GM18909 (cell line): ENCODE results near the gene ZDHHC11B.
"Not testable (repeated sequence)": the region's sequence is repeated elsewhere in the genome, so short reads cannot be mapped to it uniquely, and the experiment has no call there.

Source experiments
- ATAC-seq: cut with Tn5 transposase; IDR thresholded peaks from one replicate; pipeline ENCODE4 v1.9.1; 2021; ENCODE audit warnings: mild to moderate bottlenecking; ENCODE audit not compliant: unreplicated experiment, poor library complexity

ZDHHC11B gene

GRCh38 chr5:787224-787856 is 2.8 kb upstream of the ZDHHC11B start:
- not testable (repeated sequence) for ATAC-seq

- ATAC-seq: peak; percentile 26
These were observed 714 bp upstream of the ZDHHC11B start for GRCh38 chr5:785181-785705.

DNA sequence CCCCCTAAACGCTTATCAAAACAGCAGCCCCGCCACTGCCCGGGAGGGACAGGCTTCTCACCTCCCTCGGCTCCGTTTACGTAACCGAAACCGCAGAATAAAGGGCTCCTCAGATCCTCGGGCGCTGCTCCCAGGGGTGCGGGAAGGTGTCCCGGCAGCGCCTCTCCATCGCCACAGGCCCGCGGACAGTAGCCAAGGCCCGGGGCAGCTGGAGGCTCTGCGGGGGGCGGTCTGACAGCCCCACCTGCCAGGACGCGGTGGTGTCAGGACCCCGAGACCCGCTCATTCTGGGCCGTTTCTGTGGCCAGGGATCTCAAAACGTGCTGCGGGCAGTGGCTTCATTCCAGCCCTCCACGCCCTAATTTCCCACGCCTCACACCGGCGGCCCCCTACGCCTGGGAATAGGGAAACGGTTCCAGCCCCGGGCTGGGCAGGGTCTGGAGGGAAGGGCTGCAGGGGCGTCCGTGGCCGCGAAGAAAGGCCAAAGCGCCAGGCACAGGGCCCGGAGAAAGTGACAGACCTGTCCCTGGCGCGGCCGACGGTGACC is 575 bp downstream of the ZDHHC11B start:
- not testable (repeated sequence) for ATAC-seq

DNA sequence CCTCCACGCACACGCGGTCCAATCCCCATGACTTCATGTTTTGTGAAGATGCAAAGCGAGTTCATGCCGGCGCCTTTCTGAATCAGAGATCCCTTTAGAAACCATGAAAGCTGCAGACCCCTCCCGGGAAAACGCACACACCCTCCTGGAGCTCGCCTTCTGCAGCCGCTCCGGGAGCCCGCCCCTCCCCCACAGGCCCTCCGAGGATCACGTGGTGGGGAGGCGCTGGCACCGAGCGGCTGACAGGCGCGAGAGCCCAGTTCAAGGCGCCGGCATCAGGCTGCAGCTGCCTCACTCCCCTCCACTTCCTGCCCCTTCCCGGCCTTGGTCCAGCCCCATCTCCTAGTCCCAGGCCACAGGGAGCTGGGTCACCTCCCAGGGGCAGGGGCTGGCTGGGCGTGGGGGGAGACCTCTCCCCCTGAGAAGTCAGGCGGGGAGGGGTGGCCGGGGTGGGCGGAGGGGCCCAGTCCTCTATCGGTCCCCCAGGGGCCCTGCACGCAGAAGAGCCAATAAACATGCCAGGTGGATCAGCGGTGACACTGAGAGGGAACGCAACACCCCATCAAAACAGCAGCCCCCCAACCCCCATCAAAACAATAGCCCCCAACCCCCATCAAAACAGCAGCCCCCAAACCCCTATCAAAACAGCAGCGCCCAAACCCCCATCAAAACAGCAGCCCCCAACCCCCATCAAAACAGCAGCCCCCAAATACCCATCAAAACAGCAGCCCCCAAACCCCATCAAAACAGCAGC is 1.3 kb downstream of the ZDHHC11B start:
- ATAC-seq: not testable (repeated sequence)

DNA sequence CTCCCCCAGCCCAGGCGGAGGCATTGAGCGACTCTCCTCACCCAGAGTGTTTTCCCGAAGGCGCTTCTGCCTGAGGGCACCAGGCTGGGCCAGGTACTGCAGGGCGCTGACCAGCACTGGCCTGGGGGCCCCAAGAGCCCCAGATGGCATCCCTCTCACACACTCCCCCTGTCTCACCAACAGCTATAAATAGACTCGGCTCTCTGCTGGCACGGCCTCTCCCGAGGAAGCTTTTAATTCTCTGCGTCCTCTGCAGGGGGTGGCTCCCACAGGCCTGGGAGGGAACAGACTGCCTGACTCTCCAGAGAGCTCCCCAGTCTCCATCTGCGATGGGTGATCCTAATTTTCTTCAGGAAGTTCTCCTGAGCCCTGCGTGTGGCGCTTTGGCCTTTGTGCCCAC is 2.2 kb downstream of the ZDHHC11B start:
- ATAC-seq: not testable (repeated sequence)

DNA sequence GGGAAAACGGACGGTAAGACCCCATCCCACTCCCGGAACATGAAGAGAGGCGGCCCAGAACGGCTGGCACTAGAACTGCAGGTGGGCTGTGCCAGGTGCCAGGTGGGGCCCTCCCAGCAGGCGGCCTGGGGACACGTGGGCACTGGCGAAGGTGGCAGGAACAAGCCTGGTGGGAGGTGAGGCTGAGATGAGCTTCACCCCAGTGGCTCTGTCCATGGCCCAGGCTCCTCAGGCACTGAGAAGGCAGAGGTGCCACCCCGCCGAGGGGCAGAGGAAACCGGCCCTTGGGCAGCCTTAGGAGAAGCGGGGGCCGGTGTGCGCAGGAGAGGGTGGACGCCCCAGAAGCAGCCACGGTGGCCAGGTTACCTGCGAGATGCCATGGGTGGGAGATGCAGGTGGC is 4.0 kb downstream of the ZDHHC11B start:
- ATAC-seq: not testable (repeated sequence)

GRCh38 chr5:778967-779366 is 5.6 kb downstream of the ZDHHC11B start:
- not testable (repeated sequence) for ATAC-seq

- ATAC-seq: not testable (repeated sequence)
These were observed 6.1 kb downstream of the ZDHHC11B start for GRCh38 chr5:778421-778820.

- ATAC-seq: no peak
These were observed 6.8 kb downstream of the ZDHHC11B start for GRCh38 chr5:777756-778161.

GRCh38 chr5:776862-777711 is 7.4 kb downstream of the ZDHHC11B start:
- ATAC-seq: no peak

- no peak for ATAC-seq
These were observed 8.3 kb downstream of the ZDHHC11B start for GRCh38 chr5:775961-776861.

DNA sequence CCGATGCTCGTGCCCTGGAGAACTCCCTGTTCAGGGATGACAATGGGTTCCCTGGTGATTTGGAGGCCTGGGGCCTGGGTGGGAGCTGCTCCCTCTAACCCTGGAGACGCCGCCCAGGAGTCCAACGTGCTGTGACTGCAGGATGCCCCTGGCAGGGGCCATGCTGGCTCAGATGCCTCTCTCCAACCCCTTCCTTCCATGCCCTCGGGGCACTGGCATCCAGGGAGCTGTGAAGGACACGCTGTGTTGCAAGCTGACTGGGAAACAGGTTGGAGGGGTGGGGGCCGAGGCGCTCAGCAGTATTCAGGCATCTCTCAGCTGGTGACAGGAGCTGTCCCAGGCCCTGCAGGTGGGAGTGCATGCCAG is 9.0 kb downstream of the ZDHHC11B start:
- not testable (repeated sequence) for ATAC-seq

- ATAC-seq: not testable (repeated sequence)
These were observed 9.5 kb downstream of the ZDHHC11B start for GRCh38 chr5:774854-775505.

DNA sequence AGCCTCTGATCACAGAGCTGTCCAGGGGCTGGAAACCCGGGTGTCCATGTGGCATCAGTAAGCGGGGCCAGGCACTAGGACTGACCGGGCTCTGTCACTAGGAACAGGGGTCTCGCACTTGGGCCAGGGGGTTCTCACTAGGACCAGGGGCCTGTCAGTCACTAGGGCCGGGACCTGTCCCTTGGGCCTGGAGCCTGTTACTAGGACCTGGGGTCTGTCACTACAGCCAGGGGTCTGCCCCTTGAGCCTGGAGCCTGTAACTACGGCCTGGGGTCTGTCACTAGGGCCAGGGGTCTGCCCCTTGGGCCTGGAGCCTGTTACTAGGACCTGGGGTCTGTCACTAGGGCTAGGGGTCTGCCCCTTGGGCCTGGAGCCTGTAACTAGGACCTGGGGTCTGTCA is 10.2 kb downstream of the ZDHHC11B start:
- ATAC-seq: not testable (repeated sequence)

GRCh38 chr5:773517-774264 is 10.8 kb downstream of the ZDHHC11B start:
- no peak for ATAC-seq

DNA sequence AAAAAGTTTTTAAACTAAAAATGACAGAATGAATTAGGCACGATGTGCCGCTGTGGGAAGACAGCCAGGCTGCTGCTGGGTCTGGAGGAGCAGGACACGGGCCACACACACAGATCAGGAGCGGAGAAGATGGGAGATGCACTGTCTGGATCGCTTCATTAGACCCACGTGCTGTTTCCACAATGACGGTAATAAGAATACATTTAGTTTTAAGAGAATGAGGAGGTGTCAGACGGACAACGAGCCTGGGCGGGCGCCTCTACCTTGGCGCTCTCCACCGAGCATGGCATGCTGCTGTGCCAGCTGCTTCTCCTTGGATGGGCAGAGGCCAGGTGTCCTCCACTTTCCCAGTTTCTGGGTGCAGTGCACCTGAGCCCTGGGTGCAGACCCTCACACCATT is 11.6 kb downstream of the ZDHHC11B start:
- not testable (repeated sequence) for ATAC-seq

- not testable (repeated sequence) for ATAC-seq
These were observed 12.0 kb downstream of the ZDHHC11B start for GRCh38 chr5:772547-772890.

DNA sequence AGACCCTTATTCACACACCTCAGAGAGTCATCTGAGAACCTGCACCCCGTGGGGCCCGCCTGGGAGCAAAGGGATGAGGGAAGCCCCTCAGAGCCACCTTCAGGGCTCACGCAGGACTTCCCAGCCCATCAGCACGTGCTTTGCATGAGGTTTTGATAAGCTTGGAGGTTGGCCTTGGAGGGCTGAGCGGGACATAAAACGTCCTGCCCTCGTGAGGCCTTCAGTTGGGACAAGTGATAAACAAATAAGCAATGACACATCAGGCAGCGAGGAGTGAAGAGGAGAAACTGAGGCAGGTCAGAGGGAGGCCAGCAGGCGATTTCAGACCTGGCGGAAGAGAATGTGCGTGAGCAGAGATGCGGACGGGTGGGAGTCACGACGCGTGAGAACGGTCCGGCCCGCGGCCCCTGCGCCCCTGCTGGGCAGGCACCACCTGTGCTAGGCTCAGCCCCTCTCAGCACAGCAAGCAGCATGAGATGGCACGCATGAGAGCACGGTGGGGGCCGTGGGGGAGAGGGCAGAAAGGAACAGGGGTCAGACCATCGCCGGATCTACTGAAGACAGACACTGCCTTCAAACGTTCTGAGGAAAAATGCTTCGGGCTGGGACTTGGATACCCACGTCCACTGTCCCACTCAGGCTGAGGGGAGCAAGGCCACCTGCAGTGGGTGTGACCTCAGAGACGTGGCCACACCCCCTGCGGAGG is 12.5 kb downstream of the ZDHHC11B start:
- not testable (repeated sequence) for ATAC-seq
